ENCODE results near the gene ZNF423. TPM values are rescaled to one million over a fixed set of nuclear protein-coding genes. Genes with fewer than 3 reads are reported as not detected.

Gene ZNF423
- total RNA-seq, 4 donors from 2014 or later = 4.1 to 20.2 (median 10.3) TPM

- TF ChIP-seq, protein P1, sequence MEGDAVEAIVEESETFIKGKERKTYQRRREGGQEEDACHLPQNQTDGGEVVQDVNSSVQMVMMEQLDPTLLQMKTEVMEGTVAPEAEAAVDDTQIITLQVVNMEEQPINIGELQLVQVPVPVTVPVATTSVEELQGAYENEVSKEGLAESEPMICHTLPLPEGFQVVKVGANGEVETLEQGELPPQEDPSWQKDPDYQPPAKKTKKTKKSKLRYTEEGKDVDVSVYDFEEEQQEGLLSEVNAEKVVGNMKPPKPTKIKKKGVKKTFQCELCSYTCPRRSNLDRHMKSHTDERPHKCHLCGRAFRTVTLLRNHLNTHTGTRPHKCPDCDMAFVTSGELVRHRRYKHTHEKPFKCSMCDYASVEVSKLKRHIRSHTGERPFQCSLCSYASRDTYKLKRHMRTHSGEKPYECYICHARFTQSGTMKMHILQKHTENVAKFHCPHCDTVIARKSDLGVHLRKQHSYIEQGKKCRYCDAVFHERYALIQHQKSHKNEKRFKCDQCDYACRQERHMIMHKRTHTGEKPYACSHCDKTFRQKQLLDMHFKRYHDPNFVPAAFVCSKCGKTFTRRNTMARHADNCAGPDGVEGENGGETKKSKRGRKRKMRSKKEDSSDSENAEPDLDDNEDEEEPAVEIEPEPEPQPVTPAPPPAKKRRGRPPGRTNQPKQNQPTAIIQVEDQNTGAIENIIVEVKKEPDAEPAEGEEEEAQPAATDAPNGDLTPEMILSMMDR (IDR thresholded peaks at IDR 0.05; ENCODE audit: low read depth) = no peak
These were observed 391.8 kb downstream of the ZNF423 start for GRCh38 chr16:49464093-49464492.

GRCh38 chr16:49463529-49463928 is 392.4 kb downstream of the ZNF423 start:
- TF ChIP-seq, protein P1 (IDR thresholded peaks at IDR 0.05; ENCODE audit: low read depth) = no peak

GRCh38 chr16:49462989-49463371 is 392.9 kb downstream of the ZNF423 start:
- TF ChIP-seq, protein P1 (IDR thresholded peaks at IDR 0.05; ENCODE audit: low read depth) = no peak

- TF ChIP-seq, protein P1 (IDR thresholded peaks at IDR 0.05; ENCODE audit: low read depth) = no peak
These were observed 393.4 kb downstream of the ZNF423 start for GRCh38 chr16:49462362-49462988.

DNA sequence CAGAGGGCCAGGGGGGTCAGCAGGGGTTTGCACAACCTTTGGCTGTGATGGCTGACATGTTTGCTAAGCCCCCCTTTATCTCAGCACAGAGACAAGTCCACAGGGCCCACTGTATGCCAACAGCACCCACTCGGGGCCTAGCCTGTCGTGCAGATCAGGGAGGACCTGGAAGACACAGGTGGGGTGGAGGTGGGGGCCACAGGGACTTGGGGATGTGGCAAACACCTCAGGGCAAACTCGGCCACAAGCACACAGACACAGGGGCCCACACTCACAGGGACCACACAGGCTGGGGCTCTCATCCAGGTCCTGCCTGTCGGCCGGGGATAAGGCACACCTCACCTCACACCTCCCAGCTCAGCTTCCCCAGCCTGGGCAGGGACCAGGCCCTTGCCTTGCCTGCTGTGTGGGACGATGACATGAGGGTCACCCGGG is 394.4 kb downstream of the ZNF423 start:
- TF ChIP-seq, protein P1 (IDR thresholded peaks at IDR 0.05; ENCODE audit: low read depth) = no peak

- TF ChIP-seq, protein P1 (IDR thresholded peaks at IDR 0.05; ENCODE audit: low read depth) = no peak
These were observed 395.0 kb downstream of the ZNF423 start for GRCh38 chr16:49460786-49461470.

DNA sequence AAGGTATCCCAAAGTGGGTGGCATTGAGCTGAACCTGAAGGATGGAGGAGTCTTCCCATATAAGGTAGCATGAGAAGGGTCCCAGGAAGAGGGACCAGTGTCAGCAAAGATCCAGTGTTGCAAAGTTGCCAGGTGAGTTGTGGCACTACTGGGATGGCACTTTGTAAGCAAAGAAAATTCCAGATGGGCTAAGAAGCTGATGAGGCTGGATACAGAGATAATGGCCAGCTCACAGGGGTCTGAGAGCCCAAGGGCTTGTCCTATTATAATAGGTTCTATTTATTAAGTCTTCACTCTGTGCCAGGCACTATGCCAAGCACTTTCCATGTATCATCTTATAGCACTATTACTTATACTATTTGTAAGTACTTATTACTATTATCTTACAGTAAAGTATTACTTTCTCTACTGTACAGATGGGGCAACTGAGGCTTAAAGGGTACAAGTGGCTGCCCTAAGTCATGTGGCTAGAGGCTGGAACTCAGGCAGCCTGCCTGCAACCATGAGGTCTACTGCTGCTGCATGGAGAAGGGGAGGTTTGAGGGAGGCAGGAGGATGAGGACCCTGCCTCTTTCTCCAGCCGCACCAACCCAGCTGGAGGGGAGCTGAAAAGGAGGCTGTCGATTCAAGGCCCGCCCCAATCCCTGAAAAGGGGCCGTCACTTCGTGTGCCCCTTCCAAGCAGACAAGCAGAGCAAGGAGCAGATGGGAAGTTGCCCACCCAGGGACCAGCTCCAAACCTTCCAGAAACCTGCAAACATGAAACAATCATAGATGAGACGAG is 395.8 kb downstream of the ZNF423 start:
- TF ChIP-seq, protein P1 (IDR thresholded peaks at IDR 0.05; ENCODE audit: low read depth) = no peak

Measured in subcutaneous adipose tissue (tissue), 4 donors.